Tibial artery (tissue), 4 donors: Measurements from ENCODE around the gene ZNF831.

ENCODE experiments used
- DNase-seq, 2 donors: peaks; one replicate each; pipeline ENCODE4 v3.0.0-alpha.2; 2019
- H3K27ac ChIP-seq, 2 donors: fragments of 200-600 bp; sonication (generic) in 1 of 2; 1 replicate in 1 of 2; 2 replicates in 1 of 2; pipeline ENCODE4 v1.5.1; 2018 to 2019; ENCODE audit warnings: mild to moderate bottlenecking in 1 of 2
- H3K27me3 ChIP-seq, 2 donors: fragments of 200-600 bp; sonication (generic) in 1 of 2; one replicate each; pipeline versions ENCODE4 v1.5.1 to v1.6.0; 2016 to 2019
- H3K36me3 ChIP-seq, 3 donors: fragments of 200-600 bp; sonication (generic) in 2 of 3; one replicate each; pipeline ENCODE4 v1.5.1; 2016 to 2019; ENCODE audit warnings: mild to moderate bottlenecking in 2 of 3
- H3K4me1 ChIP-seq, 4 donors: fragments of 200-600 bp; sonication (generic) in 2 of 4; 1 replicate in 3 of 4; 2 replicates in 1 of 4; pipeline ENCODE4 v1.5.1; 2016 to 2019
- H3K4me3 ChIP-seq, 2 donors: fragments of 200-600 bp; sonication (generic) in 1 of 2; 1 replicate in 1 of 2; 2 replicates in 1 of 2; pipeline ENCODE4 v1.5.1; 2018 to 2019; ENCODE audit warnings: mild to moderate bottlenecking in 2 of 2
- H3K9me3 ChIP-seq, 3 donors: fragments of 200-600 bp; sonication (generic) in 1 of 3; one replicate each; pipeline ENCODE4 v1.5.1; 2016 to 2019
- CTCF ChIP-seq, 2 experiments: fragments of 200-600 bp in 1 of 2; fragments of 450-650 bp in 1 of 2; IDR thresholded peaks; one replicate each; pipeline ENCODE4 v1.5.1; 2017 to 2019; ENCODE audit warnings: antibody characterized with exemption in 2 of 2, mild to moderate bottlenecking in 1 of 2, moderate library complexity in 1 of 2
- intact Hi-C: fragments of 100-400 bp; cut with DNase I; formaldehyde crosslinking; loops from one replicate; pipeline ENCODE4 v1.15.0; 2023; ENCODE audit warnings: low total_unique reads

ZNF831 gene

GRCh38 chr20:59247731-59248684 is 84.4 kb downstream of the ZNF831 start:
- intact Hi-C loops = no loop called here
- H3K27me3 ChIP-seq = peaks cover 0 to 10% of the 10 kb centered on the region in 2 donors
- H3K27ac ChIP-seq = no peak overlapping the region
- no peak for TF ChIP-seq CTCF (IDR thresholded peaks at IDR 0.05)
- H3K9me3 ChIP-seq = peaks cover 0 to 6% (median 0%) of the 10 kb centered on the region in 3 donors
- DNase-seq = no peak
- H3K4me1 ChIP-seq = no peaks in the 10 kb centered on the region
- no peaks in the 10 kb centered on the region for H3K36me3 ChIP-seq
- H3K4me3 ChIP-seq = no peak overlapping the region

- Histone ChIP-seq H3K27ac (no peak overlapping the region), H3K36me3 (no peaks in the 10 kb centered on the region), H3K27me3 (peaks cover 0 to 4% of the 10 kb centered on the region in 2 donors), H3K9me3 (peaks cover 0 to 6% (median 0%) of the 10 kb centered on the region in 3 donors), H3K4me1 (no peaks in the 10 kb centered on the region), H3K4me3 (no peak overlapping the region)
- intact Hi-C loops = no loop called here
- TF ChIP-seq CTCF (IDR thresholded peaks at IDR 0.05) = no peak
- DNase-seq = no peak
Measured at GRCh38 chr20:59250293-59250692, 86.7 kb downstream of the ZNF831 start.

- TF ChIP-seq CTCF (IDR thresholded peaks at IDR 0.05) = no peak
- Histone ChIP-seq H3K4me3 (no peak overlapping the region), H3K36me3 (no peaks in the 10 kb centered on the region), H3K27me3 (peaks cover 0 to 5% of the 10 kb centered on the region in 2 donors), H3K27ac (no peak overlapping the region), H3K9me3 (peaks cover 0 to 6% (median 0%) of the 10 kb centered on the region in 3 donors), H3K4me1 (no peaks in the 10 kb centered on the region)
- intact Hi-C loops = no loop called here
- no peak for DNase-seq
Measured at GRCh38 chr20:59253325-59253724, 89.7 kb downstream of the ZNF831 start.

- DNase-seq = no peak
- Histone ChIP-seq H3K4me3 (no peak overlapping the region), H3K27me3 (peaks cover 0 to 5% of the 10 kb centered on the region in 2 donors), H3K36me3 (no peaks in the 10 kb centered on the region), H3K4me1 (no peaks in the 10 kb centered on the region), H3K9me3 (peaks cover 0 to 6% (median 0%) of the 10 kb centered on the region in 3 donors), H3K27ac (no peak overlapping the region)
- intact Hi-C loops = no loop called here
- TF ChIP-seq CTCF (IDR thresholded peaks at IDR 0.05) = no peak
Measured at GRCh38 chr20:59253779-59254319, 90.2 kb downstream of the ZNF831 start.

GRCh38 chr20:59255256-59255655 is 91.6 kb downstream of the ZNF831 start:
- Histone ChIP-seq H3K36me3 (no peaks in the 10 kb centered on the region), H3K9me3 (peaks cover 0 to 2% (median 0%) of the 10 kb centered on the region in 3 donors), H3K4me1 (no peaks in the 10 kb centered on the region), H3K27me3 (peaks cover 0 to 5% of the 10 kb centered on the region in 2 donors), H3K27ac (no peak overlapping the region), H3K4me3 (no peak overlapping the region)
- no peak for DNase-seq
- no peak for TF ChIP-seq CTCF (IDR thresholded peaks at IDR 0.05)
- intact Hi-C loops = no loop called here
